SIG-M5 treated with dmso at 0.1 percent for 504 hours (cell line): ENCODE measurements around the gene BTBD19.

ENCODE experiments used
- DNase-seq: peaks from one replicate; lab custom pipeline; 2025; ENCODE audit not compliant: unreplicated experiment; lab: John Stamatoyannopoulos, UW

The BTBD19 gene

GRCh38 chr1:44853201-44853600, 44.9 kb downstream of the BTBD19 start:
- no peak for DNase-seq

DNA sequence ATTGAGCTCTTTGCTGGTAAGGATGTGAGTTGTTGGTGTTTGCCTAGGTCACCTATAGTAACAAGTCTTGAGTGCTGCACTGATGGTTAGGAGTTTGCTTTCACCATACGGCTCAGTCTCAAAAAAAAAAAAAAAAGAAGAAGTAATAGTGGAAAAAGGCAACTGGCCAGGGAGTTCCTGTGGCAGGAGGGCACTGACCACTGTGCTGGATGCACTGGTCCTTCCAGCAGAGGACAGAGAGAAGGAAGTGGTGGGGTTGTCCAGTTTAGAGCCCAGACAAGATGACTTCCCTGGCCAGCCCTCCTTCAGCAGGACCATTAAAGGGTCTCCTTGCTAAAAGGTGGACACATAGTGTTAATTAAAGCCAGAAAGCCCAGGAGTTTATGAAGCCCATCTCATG, 46.6 kb downstream of the BTBD19 start:
- no peak for DNase-seq

- DNase-seq: no peak
These were observed 47.4 kb downstream of the BTBD19 start for GRCh38 chr1:44855742-44856141.

- DNase-seq: no peak
These were observed 49.1 kb downstream of the BTBD19 start for GRCh38 chr1:44857446-44857845.

GRCh38 chr1:44860331-44860730, 52.0 kb downstream of the BTBD19 start:
- DNase-seq: peak; percentile 18

GRCh38 chr1:44860891-44861425, 52.6 kb downstream of the BTBD19 start:
- DNase-seq: no peak

- no peak for DNase-seq
These were observed 54.6 kb downstream of the BTBD19 start for GRCh38 chr1:44862829-44863401.
